Lower leg skin (tissue), 3 donors: ENCODE data around the gene UCKL1.

Experiments
- CTCF ChIP-seq, 3 donors: fragments of 450-650 bp; IDR thresholded peaks; one replicate each; pipeline ENCODE4 v1.5.1; 2016; ENCODE audit warnings: antibody characterized with exemption in 3 of 3, mild to moderate bottlenecking in 3 of 3, moderate library complexity in 2 of 3
- POLR2A ChIP-seq, 2 donors: fragments of 450-650 bp; IDR thresholded peaks; one replicate each; pipeline ENCODE4 v1.6.1; 2016 to 2017; ENCODE audit warnings: antibody characterized with exemption in 2 of 2, mild to moderate bottlenecking in 1 of 2, moderate library complexity in 1 of 2

GRCh38 chr20:63962426-63963347 lies 6.5 kb upstream of the UCKL1 start:
- no peak for TF ChIP-seq CTCF (IDR thresholded peaks at IDR 0.05)
- no peak for TF ChIP-seq POLR2A (IDR thresholded peaks at IDR 0.05)
